Limb (tissue), 2 donors: Measurements from ENCODE around the gene UMAD1.

Experiments
- DNase-seq, 2 donors: peaks; one replicate each; pipeline ENCODE4 v3.0.0-alpha.2; 2016; ENCODE audit errors: extremely low spot score in 2 of 2

The UMAD1 gene

GRCh38 chr7:7720750-7721621 lies 80.4 kb downstream of the UMAD1 start:
- no peak for DNase-seq

DNA sequence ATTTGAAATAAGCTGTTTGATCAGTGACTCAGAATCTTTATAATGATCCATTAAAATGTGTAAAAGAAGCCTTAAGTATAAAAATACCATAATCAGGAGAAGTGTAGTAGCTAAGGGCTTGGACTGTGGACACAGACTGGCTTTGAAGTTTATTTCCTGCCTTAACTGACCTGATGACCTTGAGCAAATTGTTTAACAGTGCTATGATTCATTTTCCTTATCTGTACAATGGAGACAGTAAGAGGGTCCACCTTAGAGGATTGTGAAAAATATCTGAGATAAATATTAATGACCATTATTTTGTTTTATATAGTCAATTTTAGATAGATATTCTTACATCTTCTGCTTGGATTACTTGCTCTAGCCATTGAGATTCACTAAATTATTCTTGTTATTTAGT lies 91.2 kb downstream of the UMAD1 start:
- no peak for DNase-seq

- DNase-seq: peak in 1 of 2 donors; percentile 73
Measured at GRCh38 chr7:7732621-7733281, 92.2 kb downstream of the UMAD1 start.

- DNase-seq: no peak
Measured at GRCh38 chr7:7736671-7737070, 96.1 kb downstream of the UMAD1 start.

DNA sequence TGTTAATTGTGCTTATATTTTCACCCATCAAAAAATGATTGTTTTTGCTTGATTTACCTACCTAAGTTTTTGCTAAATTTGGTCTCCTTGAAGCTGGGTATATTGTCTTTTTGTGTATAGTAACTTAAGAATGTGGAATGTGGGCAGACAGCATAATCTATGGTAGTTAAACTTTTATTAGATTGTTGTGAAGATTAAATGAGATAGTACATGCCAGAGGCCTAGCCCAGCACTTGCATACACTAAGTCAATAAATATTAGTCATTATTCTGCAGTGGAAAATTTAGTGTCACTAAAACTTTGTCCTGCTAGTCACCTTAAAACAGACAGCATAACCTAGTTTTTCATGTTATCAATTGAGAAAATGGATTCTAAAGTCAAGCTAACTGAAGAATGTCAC lies 97.1 kb downstream of the UMAD1 start:
- DNase-seq: no peak

- no peak for DNase-seq
Measured at GRCh38 chr7:7738177-7738576, 97.6 kb downstream of the UMAD1 start.

- no peak for DNase-seq
Measured at GRCh38 chr7:7738622-7739021, 98.1 kb downstream of the UMAD1 start.

DNA sequence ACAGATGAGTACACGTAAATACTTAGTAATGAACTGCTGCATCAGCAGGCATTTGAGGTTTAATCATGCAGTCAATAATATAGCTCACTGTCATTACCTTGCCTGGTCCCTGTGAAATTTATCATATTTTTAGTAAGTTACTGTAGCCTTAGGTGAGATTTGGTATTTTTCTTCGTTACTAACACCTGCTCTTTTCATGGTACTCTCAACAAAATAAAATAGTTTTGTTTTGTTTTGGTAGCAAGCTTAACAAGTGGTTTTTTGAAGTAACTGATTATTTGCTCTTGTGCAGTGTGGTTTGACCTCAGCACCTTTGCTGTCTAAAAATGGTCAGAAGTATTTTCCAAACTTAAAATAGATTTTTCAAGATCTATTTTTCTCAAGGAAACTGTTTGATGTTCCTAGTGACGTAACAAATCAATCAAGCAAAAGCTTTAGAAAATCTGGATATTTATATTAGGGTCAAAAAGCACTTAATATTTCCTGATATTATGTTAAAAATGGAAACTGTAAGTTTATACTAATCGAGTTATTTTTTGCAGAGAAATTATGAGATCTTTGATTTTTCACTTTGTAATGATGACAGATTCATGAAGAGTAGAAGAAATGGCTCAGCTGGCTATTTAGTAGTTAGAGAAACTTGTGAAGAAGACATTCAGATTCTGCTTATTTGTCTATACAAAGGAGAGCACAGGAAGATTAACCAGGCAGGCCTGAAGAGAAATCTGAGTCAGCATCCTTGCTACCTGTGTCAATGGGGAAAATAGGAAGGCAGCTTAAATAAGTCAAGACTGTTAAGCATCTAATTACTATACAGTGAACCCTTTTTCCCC lies 98.9 kb downstream of the UMAD1 start:
- no peak for DNase-seq

- DNase-seq: no peak
Measured at GRCh38 chr7:7740037-7740355, 99.4 kb downstream of the UMAD1 start.

GRCh38 chr7:7742223-7742622 lies 101.7 kb downstream of the UMAD1 start:
- no peak for DNase-seq

DNA sequence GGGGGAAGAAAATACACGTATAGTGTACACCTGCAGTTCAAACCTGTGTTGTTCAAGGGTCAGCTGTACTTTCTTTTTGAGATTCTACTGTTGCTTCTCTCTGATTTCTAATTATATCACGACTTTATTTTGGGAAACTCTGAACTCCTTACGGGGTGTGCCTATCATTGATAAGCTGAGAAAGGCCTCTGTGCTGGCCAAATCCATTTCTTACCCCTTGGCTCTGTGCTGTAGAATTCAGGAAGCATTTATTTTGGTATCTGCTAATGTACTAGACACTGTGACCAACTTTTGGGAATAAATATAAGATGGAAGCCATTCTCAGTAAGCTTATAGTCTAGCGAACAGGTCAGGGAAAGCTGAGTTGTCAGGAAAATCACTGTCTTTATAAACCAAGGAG lies 104.7 kb downstream of the UMAD1 start:
- DNase-seq: no peak

DNA sequence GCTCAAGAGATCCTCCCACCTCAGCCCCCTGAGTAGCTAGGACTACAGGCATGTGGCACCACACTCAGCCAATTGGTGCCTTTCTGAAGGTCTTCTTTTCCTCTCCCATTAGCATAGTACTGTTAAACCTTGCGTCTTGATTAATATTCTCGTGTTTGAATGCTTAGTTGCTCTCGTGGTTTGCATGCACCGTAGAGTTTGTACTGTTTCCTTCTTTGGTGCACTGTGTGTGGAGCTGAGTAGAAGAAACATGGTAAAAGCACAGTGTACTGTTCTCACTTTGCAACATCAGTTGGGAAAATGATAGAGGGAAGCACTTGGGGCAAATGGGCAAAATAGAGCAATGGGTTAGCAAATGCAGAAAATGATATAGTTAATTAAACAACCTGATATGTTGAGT lies 105.4 kb downstream of the UMAD1 start:
- no peak for DNase-seq

GRCh38 chr7:7746458-7746857 lies 105.9 kb downstream of the UMAD1 start:
- no peak for DNase-seq

DNA sequence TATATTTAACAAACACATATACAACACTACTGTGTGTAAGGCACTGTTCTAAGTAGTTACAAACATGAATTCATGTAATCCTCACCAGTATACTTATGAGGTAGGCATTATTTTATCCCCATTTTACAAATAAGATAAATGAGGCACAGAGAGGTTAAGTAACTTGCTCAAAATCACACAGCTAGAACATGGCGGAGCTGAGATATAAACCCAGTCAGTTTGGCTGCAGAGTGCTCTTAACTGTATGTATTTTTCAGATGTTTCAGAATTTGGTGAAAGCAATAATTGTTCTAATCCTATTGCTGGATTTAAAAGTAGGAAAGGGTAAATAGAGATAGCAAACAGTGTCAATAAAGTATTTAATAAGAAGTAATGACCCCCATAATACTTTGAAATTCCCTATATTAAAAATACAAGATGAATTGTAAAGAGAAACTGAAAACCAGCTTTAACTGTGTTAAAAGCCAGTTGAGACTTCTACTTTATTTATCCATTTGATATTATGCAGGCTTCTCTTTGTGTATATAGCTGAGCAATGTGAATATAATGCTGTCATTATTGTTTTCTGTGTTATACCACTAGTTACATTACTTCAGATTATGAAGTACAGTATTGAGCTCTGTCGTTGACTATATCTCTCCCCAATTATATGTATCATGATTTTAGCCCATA lies 110.2 kb downstream of the UMAD1 start:
- DNase-seq: no peak

GRCh38 chr7:7751243-7752092 lies 110.9 kb downstream of the UMAD1 start:
- DNase-seq: no peak

DNA sequence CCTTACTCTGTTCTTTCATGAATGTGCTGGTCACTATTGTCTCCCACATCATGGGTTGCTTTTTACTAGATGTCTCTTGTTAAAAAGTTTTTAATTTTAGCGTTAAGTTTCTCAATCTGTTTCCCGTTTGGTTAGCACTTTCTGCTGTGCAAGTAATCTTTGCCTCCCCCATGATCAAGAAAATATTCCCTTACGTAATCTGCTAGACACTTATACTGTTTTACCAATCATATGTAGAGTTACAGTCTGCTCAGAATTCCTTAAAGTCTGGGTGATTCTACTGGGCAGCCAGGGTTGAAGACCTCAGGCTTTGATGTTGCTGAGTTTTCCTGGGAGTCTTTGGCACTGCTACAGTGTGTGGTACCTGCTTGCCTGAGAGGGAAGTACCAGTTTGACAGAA lies 116.0 kb downstream of the UMAD1 start:
- no peak for DNase-seq

DNA sequence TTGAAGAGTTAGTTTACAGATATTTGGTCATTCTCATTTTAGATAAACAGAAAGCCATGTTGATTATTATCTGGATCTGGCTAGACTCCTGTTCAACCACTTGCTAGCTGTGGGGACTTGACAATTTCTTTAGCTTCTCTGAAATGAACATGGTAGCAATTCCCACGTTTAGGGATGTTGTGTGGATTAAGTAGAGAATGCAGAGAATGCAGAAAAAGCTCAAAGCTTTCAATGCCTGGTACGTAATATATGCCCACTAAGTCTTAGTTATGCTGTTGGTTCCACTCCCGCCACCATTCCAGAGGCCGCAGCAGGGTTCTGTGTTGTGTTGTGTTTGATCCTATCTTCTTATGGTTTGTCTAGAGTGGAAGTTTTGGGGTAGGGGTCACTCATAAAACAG lies 117.0 kb downstream of the UMAD1 start:
- DNase-seq: no peak

GRCh38 chr7:7761340-7761973 lies 120.9 kb downstream of the UMAD1 start:
- DNase-seq: peak in 1 of 2 donors; percentile 65

DNA sequence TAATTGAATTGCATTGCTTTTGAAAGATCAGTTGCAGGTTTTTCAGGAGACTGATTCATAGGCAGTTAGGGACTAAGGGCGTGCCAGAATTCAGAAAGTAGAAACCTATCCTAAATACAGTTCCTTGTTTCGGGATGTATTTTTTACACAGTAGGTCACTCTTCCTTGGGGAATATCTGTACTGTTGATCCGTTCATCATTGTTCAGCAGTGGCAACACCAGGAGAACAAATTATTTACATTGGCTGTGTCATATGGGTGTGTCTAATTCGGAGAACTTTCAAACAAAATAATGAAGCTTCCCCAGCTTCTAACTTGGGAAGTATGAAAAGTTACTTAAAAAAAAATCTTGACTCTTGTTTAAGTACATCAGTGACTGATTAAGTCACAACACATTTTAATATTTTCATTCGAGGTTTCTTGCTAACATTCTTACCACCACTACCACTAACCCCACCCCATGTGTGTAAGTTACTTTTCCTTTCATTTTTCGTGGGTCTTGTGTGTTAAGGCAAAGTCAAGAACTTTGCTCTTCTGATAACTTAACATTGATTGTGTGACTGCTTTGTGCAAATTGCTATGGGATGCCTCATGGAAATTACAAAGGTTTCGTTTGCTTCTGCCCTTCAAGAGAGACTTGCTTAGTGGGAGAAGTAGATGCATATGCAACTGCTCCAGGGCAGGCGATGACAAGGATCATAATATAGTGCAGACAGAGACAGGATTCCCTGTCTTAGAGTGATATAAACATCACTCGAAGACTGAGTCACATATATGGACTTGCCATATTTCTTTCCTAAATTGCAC lies 121.6 kb downstream of the UMAD1 start:
- DNase-seq: no peak
